WERI-Rb-1 (cell line): ENCODE results near the gene ITM2C.
A peak's percentile ranks its signal among the peaks of the same experiment; 100 is the strongest.

ENCODE experiments used
- DNase-seq: peaks from one replicate; pipeline ENCODE4 v3.0.0-alpha.2; 2020
- H3K27ac ChIP-seq: fragments of 250-450 bp; sonication (Bioruptor Pico); 2 replicates; pipeline ENCODE4 v1.5.1; 2020; ENCODE audit warnings: mild to moderate bottlenecking, moderate library complexity
- H3K27me3 ChIP-seq: fragments of 250-450 bp; sonication (Bioruptor Pico); 2 replicates; pipeline ENCODE4 v1.5.1; 2021; ENCODE audit warnings: mild to moderate bottlenecking, low read depth, moderate library complexity; ENCODE audit not compliant: insufficient read depth, severe bottlenecking
- H3K36me3 ChIP-seq: fragments of 250-450 bp; sonication (Bioruptor Pico); 2 replicates; pipeline ENCODE4 v1.5.1; 2020; ENCODE audit warnings: mild to moderate bottlenecking, moderate library complexity
- H3K4me3 ChIP-seq: 2 replicates; pipeline ENCODE4 v1.5.1; 2011; ENCODE audit warnings: low read depth, mild to moderate bottlenecking, control low read depth, low read length
- H3K9me3 ChIP-seq: fragments of 250-450 bp; sonication (Bioruptor Pico); 2 replicates; pipeline ENCODE4 v1.5.1; 2021; ENCODE audit warnings: mild to moderate bottlenecking, moderate library complexity; ENCODE audit not compliant: severe bottlenecking
- TF ChIP-seq, protein P1 (sequence below): IDR thresholded peaks from 2 replicates; pipeline ENCODE4 v1.5.1; 2011; ENCODE audit warnings: low read depth, mild to moderate bottlenecking, control low read depth, inconsistent platforms, low read length

ITM2C gene

DNA sequence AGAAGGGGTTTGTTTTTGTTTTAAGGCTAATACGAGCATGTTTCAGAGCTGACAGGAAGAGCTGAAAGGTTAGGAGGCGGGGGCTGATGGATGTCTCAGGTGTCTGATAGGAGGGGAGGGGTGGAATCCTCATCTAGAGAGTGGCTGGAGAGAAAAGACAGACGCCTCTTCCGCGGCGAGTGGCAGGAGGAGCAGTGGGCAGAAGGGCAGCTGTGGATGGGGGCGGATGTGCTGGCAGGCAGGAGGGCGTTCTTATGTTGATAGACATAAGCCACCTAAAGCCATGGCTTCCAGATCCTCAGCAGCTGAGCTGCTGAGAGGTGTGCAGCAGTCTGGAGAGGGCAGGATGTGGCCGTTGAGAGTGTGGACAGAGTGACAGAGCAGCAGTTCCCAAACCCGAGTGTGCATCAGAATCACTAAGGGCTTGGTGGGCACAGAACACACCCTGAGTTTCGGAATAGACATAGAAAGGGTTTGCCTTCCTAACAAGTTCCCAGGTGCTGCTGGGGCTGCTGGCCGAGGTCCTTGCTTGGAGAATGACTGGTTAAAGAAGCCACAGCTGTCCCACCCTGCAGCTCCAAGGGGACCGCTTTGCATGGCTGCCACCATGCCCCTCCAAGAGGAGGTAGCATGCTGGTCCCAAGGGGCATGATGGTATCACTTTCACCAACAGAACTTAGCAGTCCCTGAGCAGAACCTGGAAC, 3.0 kb upstream of the ITM2C start:
- no peaks in the 10 kb centered on the region for H3K9me3 ChIP-seq
- H3K27ac ChIP-seq = peak overlapping the region; percentile 65
- TF ChIP-seq, protein P1, sequence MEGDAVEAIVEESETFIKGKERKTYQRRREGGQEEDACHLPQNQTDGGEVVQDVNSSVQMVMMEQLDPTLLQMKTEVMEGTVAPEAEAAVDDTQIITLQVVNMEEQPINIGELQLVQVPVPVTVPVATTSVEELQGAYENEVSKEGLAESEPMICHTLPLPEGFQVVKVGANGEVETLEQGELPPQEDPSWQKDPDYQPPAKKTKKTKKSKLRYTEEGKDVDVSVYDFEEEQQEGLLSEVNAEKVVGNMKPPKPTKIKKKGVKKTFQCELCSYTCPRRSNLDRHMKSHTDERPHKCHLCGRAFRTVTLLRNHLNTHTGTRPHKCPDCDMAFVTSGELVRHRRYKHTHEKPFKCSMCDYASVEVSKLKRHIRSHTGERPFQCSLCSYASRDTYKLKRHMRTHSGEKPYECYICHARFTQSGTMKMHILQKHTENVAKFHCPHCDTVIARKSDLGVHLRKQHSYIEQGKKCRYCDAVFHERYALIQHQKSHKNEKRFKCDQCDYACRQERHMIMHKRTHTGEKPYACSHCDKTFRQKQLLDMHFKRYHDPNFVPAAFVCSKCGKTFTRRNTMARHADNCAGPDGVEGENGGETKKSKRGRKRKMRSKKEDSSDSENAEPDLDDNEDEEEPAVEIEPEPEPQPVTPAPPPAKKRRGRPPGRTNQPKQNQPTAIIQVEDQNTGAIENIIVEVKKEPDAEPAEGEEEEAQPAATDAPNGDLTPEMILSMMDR = no peak
- DNase-seq = peak; percentile 85
- H3K36me3 ChIP-seq = peaks cover 4% of the 10 kb centered on the region
- no peaks in the 10 kb centered on the region for H3K27me3 ChIP-seq
- H3K4me3 ChIP-seq = no peak overlapping the region; the same call in 1 of the 2 replicates

- Histone ChIP-seq H3K27ac (peak overlapping the region; percentile 65), H3K36me3 (peaks cover 4% of the 10 kb centered on the region), H3K9me3 (no peaks in the 10 kb centered on the region), H3K4me3 (no peak overlapping the region), H3K27me3 (no peaks in the 10 kb centered on the region)
- TF ChIP-seq, protein P1 = no peak
- no peak for DNase-seq
Observed at GRCh38 chr2:230862292-230862691, 2.5 kb upstream of the ITM2C start.

- TF ChIP-seq, protein P1 = no peak
- Histone ChIP-seq H3K4me3 (no peak overlapping the region), H3K36me3 (peaks cover 4% of the 10 kb centered on the region), H3K9me3 (no peaks in the 10 kb centered on the region), H3K27ac (no peak overlapping the region), H3K27me3 (no peaks in the 10 kb centered on the region)
- no peak for DNase-seq
Observed at GRCh38 chr2:230863031-230863430, 1.7 kb upstream of the ITM2C start.

GRCh38 chr2:230863442-230864121, 1.2 kb upstream of the ITM2C start:
- TF ChIP-seq, protein P1 = no peak
- DNase-seq = peak; percentile 57
- H3K4me3 ChIP-seq = no peak overlapping the region
- no peaks in the 10 kb centered on the region for H3K27me3 ChIP-seq
- peaks cover 7% of the 10 kb centered on the region for H3K36me3 ChIP-seq
- no peaks in the 10 kb centered on the region for H3K9me3 ChIP-seq
- peak overlapping the region; percentile 76 for H3K27ac ChIP-seq

GRCh38 chr2:230864122-230864604, 579 bp upstream of the ITM2C start:
- Histone ChIP-seq H3K4me3 (peak overlapping the region; percentile 83), H3K9me3 (no peaks in the 10 kb centered on the region), H3K36me3 (peaks cover 13% of the 10 kb centered on the region), H3K27ac (peak overlapping the region; percentile 76), H3K27me3 (no peaks in the 10 kb centered on the region)
- DNase-seq = no peak
- TF ChIP-seq, protein P1 = no peak
